Cardiac muscle cell (in vitro differentiated cells and primary cell): ENCODE results near the gene SLC7A14. TPM values are rescaled to one million over a fixed set of nuclear protein-coding genes. Genes with fewer than 3 reads are reported as not detected.

Source experiments
- DNase-seq, 2 donors: peaks; one replicate each; pipeline versions ENCODE4 v3.0.0 to v3.0.0-alpha.2; 2010 to 2017; ENCODE audit warnings: low read depth in 1 of 2, low spot score in 1 of 2
- H3K27ac ChIP-seq: fragments of 200-600 bp; sonication (generic); 2 replicates; pipeline ENCODE4 v1.5.1; 2016
- H3K27me3 ChIP-seq: fragments of 200-600 bp; sonication (generic); 2 replicates; pipeline ENCODE4 v1.6.0; 2016; ENCODE audit warnings: control low read depth
- H3K36me3 ChIP-seq: fragments of 200-600 bp; sonication (generic); 2 replicates; pipeline ENCODE4 v1.5.1; 2016; ENCODE audit warnings: control low read depth
- H3K4me1 ChIP-seq: fragments of 200-600 bp; sonication (generic); 2 replicates; pipeline ENCODE4 v1.8.1; 2017; ENCODE audit warnings: low read depth, mild to moderate bottlenecking, mixed run types
- H3K4me3 ChIP-seq: fragments of 200-600 bp; sonication (generic); 2 replicates; pipeline ENCODE4 v1.5.1; 2016; ENCODE audit warnings: mild to moderate bottlenecking
- H3K9me3 ChIP-seq: fragments of 200-600 bp; sonication (generic); 2 replicates; pipeline ENCODE4 v1.5.1; 2017; ENCODE audit warnings: low read depth, mild to moderate bottlenecking, control low read depth
- CTCF ChIP-seq: IDR thresholded peaks from 2 replicates; pipeline ENCODE4 v1.5.1; 2012; ENCODE audit warnings: low read depth, mild to moderate bottlenecking, low read length
- polyA plus RNA-seq: library from polyadenylated mRNA; unstranded; fragments of >200 nt; fragmentation: Nextera tagmentation; extraction: Ambion mirVana; gene quantifications from 2 replicates; pipeline ENCODE4 v1.2.1, GENCODE V29; 2016
- total RNA-seq: library from RNA; depleted of rRNA; stranded (reverse); fragments of >200 nt; gene quantifications from 2 replicates; pipeline ENCODE4 v1.2.3, GENCODE V29; 2016

Gene SLC7A14
- total and polyA plus RNA-seq, 2 experiments from 2014 or later: not detected

- Histone ChIP-seq H3K27me3 (no peaks in the 10 kb centered on the region), H3K36me3 (no peaks in the 10 kb centered on the region), H3K4me3 (no peak overlapping the region), H3K9me3 (no peaks in the 10 kb centered on the region), H3K27ac (no peak overlapping the region), H3K4me1 (no peaks in the 10 kb centered on the region)
- no peak for DNase-seq
- no peak for TF ChIP-seq CTCF
Measured at GRCh38 chr3:170529912-170530311, 56.0 kb downstream of the SLC7A14 start.

GRCh38 chr3:170529346-170529745 lies 56.5 kb downstream of the SLC7A14 start:
- Histone ChIP-seq H3K27me3 (no peaks in the 10 kb centered on the region), H3K36me3 (no peaks in the 10 kb centered on the region), H3K9me3 (no peaks in the 10 kb centered on the region), H3K4me1 (no peaks in the 10 kb centered on the region), H3K4me3 (no peak overlapping the region), H3K27ac (no peak overlapping the region)
- no peak for DNase-seq
- no peak for TF ChIP-seq CTCF

- H3K27me3 ChIP-seq: no peaks in the 10 kb centered on the region
Measured at GRCh38 chr3:170528726-170529125, 57.1 kb downstream of the SLC7A14 start.

GRCh38 chr3:170524073-170524472 lies 61.8 kb downstream of the SLC7A14 start:
- Histone ChIP-seq H3K27ac (no peak overlapping the region), H3K4me3 (no peak overlapping the region), H3K4me1 (no peaks in the 10 kb centered on the region), H3K9me3 (no peaks in the 10 kb centered on the region), H3K27me3 (no peaks in the 10 kb centered on the region), H3K36me3 (no peaks in the 10 kb centered on the region)
- TF ChIP-seq CTCF: no peak
- peak in 1 of 2 donors; percentile 18 for DNase-seq

More at GRCh38 chr3:170528726-170529125, 57.1 kb downstream of the SLC7A14 start:
- Histone ChIP-seq H3K4me1 (no peaks in the 10 kb centered on the region), H3K27ac (no peak overlapping the region), H3K36me3 (no peaks in the 10 kb centered on the region), H3K9me3 (no peaks in the 10 kb centered on the region), H3K4me3 (no peak overlapping the region)
- TF ChIP-seq CTCF: no peak
- DNase-seq: no peak

- Histone ChIP-seq H3K27ac (no peak overlapping the region), H3K4me3 (no peak overlapping the region), H3K27me3 (no peaks in the 10 kb centered on the region), H3K36me3 (no peaks in the 10 kb centered on the region), H3K9me3 (no peaks in the 10 kb centered on the region), H3K4me1 (no peaks in the 10 kb centered on the region)
- no peak for TF ChIP-seq CTCF
- DNase-seq: no peak
Measured at GRCh38 chr3:170523248-170523647, 62.6 kb downstream of the SLC7A14 start.

- H3K27me3 ChIP-seq: no peaks in the 10 kb centered on the region
- no peak for DNase-seq
- no peaks in the 10 kb centered on the region for H3K36me3 ChIP-seq
- H3K4me1 ChIP-seq: no peaks in the 10 kb centered on the region
- no peak overlapping the region for H3K27ac ChIP-seq
- no peak for TF ChIP-seq CTCF
- H3K4me3 ChIP-seq: no peak overlapping the region
- H3K9me3 ChIP-seq: no peaks in the 10 kb centered on the region
Measured at GRCh38 chr3:170522201-170522600, 63.7 kb downstream of the SLC7A14 start.
